ENCODE data around the gene ITGA8. TPM values are rescaled to one million over a fixed set of nuclear protein-coding genes. Genes with fewer than 3 reads are reported as not detected.

Gene ITGA8
- total and polyA plus RNA-seq, 2 donors (not counting 1 experiment from before 2014, with no cell fraction given): not detected

DNA sequence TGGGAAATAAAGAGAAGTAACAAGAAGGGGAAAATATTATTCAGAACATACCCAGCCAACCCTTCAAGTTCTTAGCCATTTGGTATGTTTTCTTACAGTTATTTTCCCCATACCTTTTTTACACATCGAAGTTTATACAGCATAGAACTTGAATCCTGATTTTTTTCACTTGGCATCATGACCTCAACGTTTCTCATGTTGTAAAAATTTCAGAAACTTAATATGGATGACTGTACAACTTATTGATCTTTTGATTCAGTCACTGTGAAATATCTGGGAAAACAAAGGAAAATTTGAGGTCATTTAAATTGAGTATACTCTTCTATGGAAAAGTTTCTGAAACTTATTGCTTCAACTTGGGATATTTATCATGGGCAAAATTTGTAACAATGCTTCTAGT lies 245.1 kb downstream of the ITGA8 start:
- H3K79me2 ChIP-seq (ENCODE audit: control insufficient read depth, insufficient read depth, low read length): no peaks in the 10 kb centered on the region
- H3K4me3 ChIP-seq (ENCODE audit: control extremely low read depth in 1 of 5, extremely low read depth in 1 of 5, insufficient read depth in 1 of 5, low read depth in 2 of 5, low read length in 4 of 5): no peak overlapping the region
- H4K20me1 ChIP-seq (ENCODE audit: control insufficient read depth, insufficient read depth, low read length, poor library complexity, severe bottlenecking): no peaks in the 10 kb centered on the region
- no peak overlapping the region for H2AFZ ChIP-seq (ENCODE audit: insufficient read depth, low read depth, low read length, poor library complexity, severe bottlenecking)
- no peaks in the 10 kb centered on the region for H3K4me1 Mint-ChIP-seq
- no peak for ATAC-seq (ENCODE audit: low read depth)
- WGBS (ENCODE audit: insufficient coverage): no CpG with 5 or more reads among the region's 2 CpGs
- no peaks in the 10 kb centered on the region for H3K9me3 ChIP-seq (ENCODE audit: control extremely low read depth in 1 of 3, control insufficient read depth in 2 of 3, insufficient read depth in 1 of 3, low read length in 2 of 3)
- H3K36me3 ChIP-seq (replicated peaks in 1 of 2; ENCODE audit: control extremely low read depth in 1 of 2, control insufficient read depth in 1 of 2, extremely low read depth in 1 of 2, insufficient read depth in 2 of 2, low read length in 1 of 2): no peaks in the 10 kb centered on the region
- ChIA-PET POLR2A (no interaction called here), CTCF (no interaction called here)
- no peak overlapping the region for H3K9ac ChIP-seq (ENCODE audit: low read length)
- no peak overlapping the region for H3K27ac Mint-ChIP-seq
- TF ChIP-seq EZH2 (IDR thresholded peaks at IDR 0.05; ENCODE audit: borderline replicate concordance, insufficient read depth, low read depth, low read length, poor library complexity, severe bottlenecking): no peak
- TF ChIP-seq CTCF (IDR thresholded peaks at IDR 0.05): no peak
- intact Hi-C loops (cut with micrococcal nuclease): no loop called here
- H3K4me1 ChIP-seq (ENCODE audit: control insufficient read depth in 2 of 2, insufficient read depth in 2 of 2, low read length in 2 of 2): no peaks in the 10 kb centered on the region
- H3K4me2 ChIP-seq (replicated peaks; ENCODE audit: low read depth, low read length, poor library complexity, severe bottlenecking): no peak overlapping the region
- H3K27me3 ChIP-seq (replicated peaks in 1 of 4; ENCODE audit: control extremely low read depth in 1 of 4, control insufficient read depth in 3 of 4, insufficient read depth in 4 of 4, low read length in 3 of 4): no peaks in the 10 kb centered on the region
- no peak overlapping the region for H3K4me3 Mint-ChIP-seq
- H3K27me3 Mint-ChIP-seq: peaks cover 11% of the 10 kb centered on the region
- no peak for DNase-seq
- no peaks in the 10 kb centered on the region for H3K9me3 Mint-ChIP-seq (ENCODE audit: insufficient read depth)
- H3K27ac ChIP-seq (ENCODE audit: low read length in 2 of 2): no peak overlapping the region

- H3K4me3 Mint-ChIP-seq: no peak overlapping the region
- Histone ChIP-seq H3K9me3 (ENCODE audit: control extremely low read depth in 1 of 3, control insufficient read depth in 2 of 3, insufficient read depth in 1 of 3, low read length in 2 of 3) (no peaks in the 10 kb centered on the region), H3K27me3 (replicated peaks in 1 of 4; ENCODE audit: control extremely low read depth in 1 of 4, control insufficient read depth in 3 of 4, insufficient read depth in 4 of 4, low read length in 3 of 4) (no peaks in the 10 kb centered on the region), H3K9ac (ENCODE audit: low read length) (no peak overlapping the region), H4K20me1 (ENCODE audit: control insufficient read depth, insufficient read depth, low read length, poor library complexity, severe bottlenecking) (no peaks in the 10 kb centered on the region), H3K4me1 (ENCODE audit: control insufficient read depth in 2 of 2, insufficient read depth in 2 of 2, low read length in 2 of 2) (no peaks in the 10 kb centered on the region), H3K79me2 (ENCODE audit: control insufficient read depth, insufficient read depth, low read length) (no peaks in the 10 kb centered on the region), H2AFZ (ENCODE audit: insufficient read depth, low read depth, low read length, poor library complexity, severe bottlenecking) (no peak overlapping the region), H3K4me2 (replicated peaks; ENCODE audit: low read depth, low read length, poor library complexity, severe bottlenecking) (no peak overlapping the region), H3K27ac (ENCODE audit: low read length in 2 of 2) (no peak overlapping the region), H3K36me3 (replicated peaks in 1 of 2; ENCODE audit: control extremely low read depth in 1 of 2, control insufficient read depth in 1 of 2, extremely low read depth in 1 of 2, insufficient read depth in 2 of 2, low read length in 1 of 2) (no peaks in the 10 kb centered on the region), H3K4me3 (ENCODE audit: control extremely low read depth in 1 of 5, extremely low read depth in 1 of 5, insufficient read depth in 1 of 5, low read depth in 2 of 5, low read length in 4 of 5) (no peak overlapping the region)
- CTCF ChIA-PET: no interaction called here
- ATAC-seq (ENCODE audit: low read depth) (no peak), DNase-seq (no peak)
- 31% methylated on average over 2 of the region's 5 CpGs for WGBS (ENCODE audit: insufficient coverage)
- TF ChIP-seq CTCF (IDR thresholded peaks at IDR 0.05): no peak
- no peak for TF ChIP-seq EZH2 (IDR thresholded peaks at IDR 0.05; ENCODE audit: borderline replicate concordance, insufficient read depth, low read depth, low read length, poor library complexity, severe bottlenecking)
- intact Hi-C loops (cut with micrococcal nuclease): no loop called here
- H3K27ac Mint-ChIP-seq: no peak overlapping the region
- no peaks in the 10 kb centered on the region for H3K9me3 Mint-ChIP-seq (ENCODE audit: insufficient read depth)
- peaks cover 13% of the 10 kb centered on the region for H3K27me3 Mint-ChIP-seq
- no peaks in the 10 kb centered on the region for H3K4me1 Mint-ChIP-seq
- POLR2A ChIA-PET: no interaction called here
Measured at GRCh38 chr10:15473396-15473767, 246.3 kb downstream of the ITGA8 start.
